H9 (cell line): Measurements from ENCODE around the gene APP. TPM values are rescaled to one million over a fixed set of nuclear protein-coding genes. Genes with fewer than 3 reads are reported as not detected.

Experiments used
- DNase-seq: peaks from one replicate; pipeline ENCODE4 v3.0.0-alpha.2; 2017
- H2AFZ ChIP-seq: one replicate; pipeline ENCODE4 v1.6.1; 2013; ENCODE audit warnings: mild to moderate bottlenecking, low read length, control low read depth, moderate library complexity
- H2AK5ac ChIP-seq: 2 replicates; pipeline ENCODE4 v1.6.1; 2013; ENCODE audit warnings: low read length, control low read depth, mixed read lengths; ENCODE audit not compliant: insufficient read length
- H2BK120ac ChIP-seq: one replicate; pipeline ENCODE4 v1.6.1; 2013; ENCODE audit warnings: low read depth, mild to moderate bottlenecking, low read length, control low read depth, inconsistent platforms; ENCODE audit not compliant: poor library complexity, severe bottlenecking
- H2BK12ac ChIP-seq: 2 replicates; pipeline ENCODE4 v1.6.1; 2013; ENCODE audit warnings: low read length, control low read depth, mixed read lengths, low read depth; ENCODE audit not compliant: insufficient read length
- H2BK15ac ChIP-seq: 2 replicates; pipeline ENCODE4 v1.6.1; 2013; ENCODE audit warnings: low read depth, low read length, control low read depth
- H2BK20ac ChIP-seq: one replicate; pipeline ENCODE4 v1.6.1; 2013; ENCODE audit warnings: low read depth, mild to moderate bottlenecking, low read length, control low read depth, inconsistent platforms; ENCODE audit not compliant: poor library complexity, severe bottlenecking
- H2BK5ac ChIP-seq: 2 replicates; pipeline ENCODE4 v1.6.1; 2013; ENCODE audit warnings: low read length, control low read depth, mixed read lengths; ENCODE audit not compliant: insufficient read length
- H3K14ac ChIP-seq: 2 replicates; pipeline ENCODE4 v1.6.1; 2013; ENCODE audit warnings: low read length, control low read depth; ENCODE audit not compliant: insufficient read depth
- H3K18ac ChIP-seq: 2 replicates; pipeline ENCODE4 v1.6.1; 2013; ENCODE audit warnings: low read depth, mild to moderate bottlenecking, mixed read lengths, low read length, control low read depth; ENCODE audit not compliant: insufficient read length
- H3K23ac ChIP-seq: 2 replicates; pipeline ENCODE4 v1.6.1; 2013; ENCODE audit warnings: low read length, control low read depth, mixed read lengths, low read depth; ENCODE audit not compliant: insufficient read length
- H3K23me2 ChIP-seq: 2 replicates; pipeline ENCODE4 v1.6.1; 2013; ENCODE audit warnings: low read depth, mild to moderate bottlenecking, mixed read lengths, low read length, control low read depth; ENCODE audit not compliant: insufficient read length, poor library complexity, severe bottlenecking
- H3K27ac ChIP-seq: 2 replicates; pipeline ENCODE4 v1.5.1; 2013; ENCODE audit warnings: low read length, control low read depth, mixed read lengths, low read depth; ENCODE audit not compliant: insufficient read length
- H3K27me3 ChIP-seq: 2 replicates; pipeline ENCODE4 v1.6.1; 2013; ENCODE audit warnings: low read length, control low read depth, inconsistent platforms; ENCODE audit not compliant: insufficient read depth
- H3K4ac ChIP-seq: 2 replicates; pipeline ENCODE4 v1.6.1; 2013; ENCODE audit warnings: low read depth, mild to moderate bottlenecking, control low read depth, inconsistent platforms, low read length, moderate library complexity
- H3K4me1 ChIP-seq: 2 replicates; pipeline ENCODE4 v1.6.1; 2013; ENCODE audit warnings: low read length, control low read depth, inconsistent platforms; ENCODE audit not compliant: insufficient read depth
- H3K4me2 ChIP-seq: 2 replicates; pipeline ENCODE4 v1.6.1; 2013; ENCODE audit warnings: low read length, control low read depth, mixed read lengths; ENCODE audit not compliant: insufficient read length, insufficient read depth
- H3K56ac ChIP-seq: 2 replicates; pipeline ENCODE4 v1.6.1; 2013; ENCODE audit warnings: low read depth, mild to moderate bottlenecking, mixed read lengths, low read length, control low read depth; ENCODE audit not compliant: insufficient read length
- H3K79me1 ChIP-seq: 2 replicates; pipeline ENCODE4 v1.6.1; 2013; ENCODE audit warnings: low read depth, mild to moderate bottlenecking, moderate library complexity, low read length, control low read depth, inconsistent platforms; ENCODE audit not compliant: insufficient read depth, poor library complexity, severe bottlenecking
- H3K79me2 ChIP-seq: 2 replicates; pipeline ENCODE4 v1.6.1; 2013; ENCODE audit warnings: low read length, control low read depth, inconsistent platforms; ENCODE audit not compliant: insufficient read depth
- H3K9ac ChIP-seq: 2 replicates; pipeline ENCODE4 v1.6.1; 2013; ENCODE audit warnings: low read length, control low read depth, mixed read lengths; ENCODE audit not compliant: insufficient read length; ENCODE audit errors: extremely low read depth
- H3K9me3 ChIP-seq: one replicate; pipeline ENCODE4 v1.6.1; 2013; ENCODE audit warnings: low read depth, low read length, inconsistent platforms; ENCODE audit not compliant: control insufficient read depth
- H3T11ph ChIP-seq: one replicate; pipeline ENCODE4 v1.6.1; 2013; ENCODE audit warnings: mild to moderate bottlenecking, low read length, control low read depth, inconsistent platforms
- H4K20me1 ChIP-seq: one replicate; pipeline ENCODE4 v1.6.1; 2013; ENCODE audit not compliant: control insufficient read depth, insufficient read length, insufficient read depth
- H4K5ac ChIP-seq: 2 replicates; pipeline ENCODE4 v1.6.1; 2013; ENCODE audit warnings: low read depth, mild to moderate bottlenecking, mixed read lengths, low read length, control low read depth; ENCODE audit not compliant: insufficient read length
- H4K8ac ChIP-seq: replicated peaks from 2 replicates; pipeline ENCODE4 v1.6.1; 2013; ENCODE audit warnings: low read length, control low read depth, mixed read lengths, low read depth; ENCODE audit not compliant: insufficient read length
- H4K91ac ChIP-seq: 2 replicates; pipeline ENCODE4 v1.6.1; 2013; ENCODE audit warnings: low read depth, mild to moderate bottlenecking, moderate library complexity, mixed read lengths, low read length, control low read depth; ENCODE audit not compliant: insufficient read length
- H3K27ac Mint-ChIP-seq, 3 experiments: 2 replicates in 2 of 3; 3 replicates in 1 of 3; pipeline ENCODE4 v1.8.0; 2020 to 2021; ENCODE audit warnings: mixed read lengths in 3 of 3, mild to moderate bottlenecking in 1 of 3, moderate library complexity in 1 of 3
- H3K27me3 Mint-ChIP-seq: 2 replicates; pipeline ENCODE4 v1.8.0; 2021; ENCODE audit warnings: low read depth, mild to moderate bottlenecking, moderate library complexity, mixed read lengths
- H3K36me3 Mint-ChIP-seq, 3 experiments: 2 replicates in 2 of 3; 3 replicates in 1 of 3; pipeline ENCODE4 v1.8.0; 2020 to 2021; ENCODE audit warnings: low read depth in 3 of 3, mixed read lengths in 3 of 3; ENCODE audit not compliant: insufficient read depth in 1 of 3
- H3K4me1 Mint-ChIP-seq, 2 experiments: 2 replicates each; pipeline ENCODE4 v1.8.0; 2020; ENCODE audit warnings: mixed read lengths in 2 of 2
- H3K4me3 Mint-ChIP-seq, 2 experiments: 2 replicates in 1 of 2; 3 replicates in 1 of 2; pipeline ENCODE4 v1.8.0; 2020 to 2021; ENCODE audit warnings: mild to moderate bottlenecking in 2 of 2, mixed read lengths in 2 of 2, moderate library complexity in 1 of 2
- H3K9me3 Mint-ChIP-seq, 2 experiments: 2 replicates in 1 of 2; 3 replicates in 1 of 2; pipeline ENCODE4 v1.8.0; 2020; ENCODE audit warnings: mild to moderate bottlenecking in 2 of 2, mixed read lengths in 2 of 2, moderate library complexity in 1 of 2
- WGBS: extraction: QIAGEN DNeasy Blood & Tissue Kit; methylation state at CpG from one replicate; pipeline ENCODE4 v1.1.7; 2013; ENCODE audit warnings: missing lambda C conversion rate, low lambda C conversion rate, mixed read lengths; ENCODE audit not compliant: insufficient read length; ENCODE audit errors: extremely low coverage; 5-methylcytosine and 5-hydroxymethylcytosine counted together
- total RNA-seq: library from RNA; stranded (reverse); gene quantifications from 2 replicates; pipeline ENCODE4 v1.2.1, GENCODE V29; 2021
- TF ChIP-seq, protein P1 (sequence below): fragments of 200-600 bp; sonication (generic); conservative IDR thresholded peaks from 3 replicates; pipeline ENCODE4 v1.8.0; 2021; ENCODE audit warnings: antibody characterized with exemption, mild to moderate bottlenecking

The APP gene
- total RNA-seq, 1 experiment from 2014 or later = 380 TPM

DNA sequence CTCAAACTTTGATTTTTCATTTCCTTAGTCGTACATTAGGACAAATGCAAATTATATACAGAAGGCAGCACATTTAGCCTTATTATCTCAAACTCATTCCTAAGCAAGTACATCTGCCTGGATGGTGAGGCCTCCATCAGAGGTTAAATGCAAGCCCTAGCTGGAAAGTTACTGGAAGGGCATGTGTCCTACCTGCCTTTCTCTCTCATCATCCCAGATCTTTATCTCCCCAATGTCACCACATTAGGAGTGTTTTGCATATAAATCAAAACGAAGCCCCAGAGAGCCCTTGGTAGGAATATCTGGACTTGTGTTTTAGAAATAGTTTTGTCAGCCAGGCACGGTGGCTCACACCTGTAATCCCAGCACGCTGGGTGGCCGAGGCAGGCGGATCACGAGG lies 35.0 kb downstream of the APP start:
- Histone ChIP-seq H2BK5ac (no peak overlapping the region), H3K79me2 (peaks cover 58% of the 10 kb centered on the region; the same call in 1 of the 2 replicates), H2BK120ac (no peak overlapping the region), H3K18ac (no peak overlapping the region), H3K14ac (no peak overlapping the region), H2BK15ac (no peak overlapping the region), H3K4me2 (no peak overlapping the region), H3K4me1 (no peaks in the 10 kb centered on the region), H3K56ac (no peak overlapping the region), H3K4ac (no peak overlapping the region), H3K27me3 (no peaks in the 10 kb centered on the region), H3K9ac (no peak overlapping the region), H3K9me3 (no peaks in the 10 kb centered on the region), H2AFZ (no peak overlapping the region), H3K23ac (no peak overlapping the region), H2BK12ac (no peak overlapping the region), H3K27ac (no peak overlapping the region), H2AK5ac (no peak overlapping the region), H4K20me1 (no peaks in the 10 kb centered on the region), H3K79me1 (peaks cover 3% of the 10 kb centered on the region), H3K23me2 (no peaks in the 10 kb centered on the region), H4K91ac (no peak overlapping the region), H3T11ph (no peak overlapping the region), H2BK20ac (no peak overlapping the region), H4K5ac (no peak overlapping the region), H4K8ac (no peak overlapping the region)
- no peaks in the 10 kb centered on the region for H3K9me3 Mint-ChIP-seq
- no peaks in the 10 kb centered on the region for H3K27me3 Mint-ChIP-seq
- no peak for DNase-seq
- TF ChIP-seq, protein P1, sequence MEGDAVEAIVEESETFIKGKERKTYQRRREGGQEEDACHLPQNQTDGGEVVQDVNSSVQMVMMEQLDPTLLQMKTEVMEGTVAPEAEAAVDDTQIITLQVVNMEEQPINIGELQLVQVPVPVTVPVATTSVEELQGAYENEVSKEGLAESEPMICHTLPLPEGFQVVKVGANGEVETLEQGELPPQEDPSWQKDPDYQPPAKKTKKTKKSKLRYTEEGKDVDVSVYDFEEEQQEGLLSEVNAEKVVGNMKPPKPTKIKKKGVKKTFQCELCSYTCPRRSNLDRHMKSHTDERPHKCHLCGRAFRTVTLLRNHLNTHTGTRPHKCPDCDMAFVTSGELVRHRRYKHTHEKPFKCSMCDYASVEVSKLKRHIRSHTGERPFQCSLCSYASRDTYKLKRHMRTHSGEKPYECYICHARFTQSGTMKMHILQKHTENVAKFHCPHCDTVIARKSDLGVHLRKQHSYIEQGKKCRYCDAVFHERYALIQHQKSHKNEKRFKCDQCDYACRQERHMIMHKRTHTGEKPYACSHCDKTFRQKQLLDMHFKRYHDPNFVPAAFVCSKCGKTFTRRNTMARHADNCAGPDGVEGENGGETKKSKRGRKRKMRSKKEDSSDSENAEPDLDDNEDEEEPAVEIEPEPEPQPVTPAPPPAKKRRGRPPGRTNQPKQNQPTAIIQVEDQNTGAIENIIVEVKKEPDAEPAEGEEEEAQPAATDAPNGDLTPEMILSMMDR = no peak
- H3K27ac Mint-ChIP-seq = no peak overlapping the region; a peak in 1 of 7 replicates
- peaks cover 0 to 15% (median 8%) of the 10 kb centered on the region in 3 experiments; a peak in 6 of 7 replicates for H3K36me3 Mint-ChIP-seq
- H3K4me3 Mint-ChIP-seq = no peak overlapping the region
- WGBS = no CpG with 5 or more reads among the region's 7 CpGs
- peaks cover 42 to 47% of the 10 kb centered on the region in 2 experiments for H3K4me1 Mint-ChIP-seq
